NCI-H524 (cell line): ENCODE data around the gene GRM3.
"Not testable (repeated sequence)": the region's sequence is repeated elsewhere in the genome, so short reads cannot be mapped to it uniquely, and the experiment has no call there.

Experiments used
- DNase-seq, 2 experiments: peaks; one replicate each; lab custom pipeline; 2025; lab: John Stamatoyannopoulos, UW

GRM3 gene

DNA sequence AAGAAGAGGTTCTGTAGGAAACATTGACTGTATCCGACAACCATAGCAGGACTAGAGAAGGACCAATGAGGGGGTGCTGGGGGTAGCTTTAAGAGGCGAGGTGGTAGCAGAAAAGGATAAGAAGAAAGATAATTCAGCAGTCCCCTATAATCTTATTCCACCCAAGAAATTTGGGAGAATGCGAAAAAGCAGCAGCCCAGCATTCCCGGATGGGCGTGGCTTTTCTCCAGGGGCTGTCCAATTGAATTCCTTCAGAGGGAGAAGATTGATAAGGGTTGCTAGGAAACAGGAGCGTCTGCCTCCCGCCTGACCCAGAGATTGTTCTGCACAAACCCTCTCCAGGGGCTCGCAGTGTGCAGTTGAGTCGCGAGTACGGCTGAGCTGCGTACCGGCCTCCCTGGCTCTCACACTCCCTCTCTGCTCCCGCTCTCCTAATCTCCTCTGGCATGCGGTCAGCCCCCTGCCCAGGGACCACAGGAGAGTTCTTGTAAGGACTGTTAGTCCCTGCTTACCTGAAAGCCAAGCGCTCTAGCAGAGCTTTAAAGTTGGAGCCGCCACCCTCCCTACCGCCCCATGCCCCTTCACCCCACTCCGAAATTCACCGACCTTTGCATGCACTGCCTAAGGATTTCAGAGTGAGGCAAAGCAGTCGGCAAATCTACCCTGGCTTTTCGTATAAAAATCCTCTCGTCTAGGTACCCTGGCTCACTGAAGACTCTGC is at the start of gene GRM3:
GRM3 (plus strand) TSS at position 349 of the 721 bp plus-strand sequence. CDS start 121,237 bp downstream, outside the sequence.
- peak; percentile 69 to 85 for DNase-seq

DNA sequence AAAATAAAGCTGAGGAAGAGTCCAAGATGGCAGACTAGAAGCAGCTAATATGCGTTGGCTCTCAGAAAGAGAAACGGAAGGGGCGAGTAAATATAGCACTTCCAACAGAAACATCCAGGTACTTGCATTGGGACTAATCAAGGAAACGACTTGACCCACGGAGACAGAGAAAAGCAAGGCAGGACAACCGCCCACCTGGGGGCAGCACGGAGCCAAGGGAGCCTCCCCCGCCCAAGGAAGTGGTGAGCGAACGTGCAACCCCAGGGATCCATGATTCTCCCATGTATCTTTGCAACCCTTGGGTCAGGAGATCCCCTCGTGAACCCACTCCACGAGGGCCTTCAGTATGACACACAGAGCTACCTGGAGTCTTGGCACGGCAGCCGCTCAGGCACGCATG is 45.4 kb upstream of the GRM3 start:
- DNase-seq = no peak

DNA sequence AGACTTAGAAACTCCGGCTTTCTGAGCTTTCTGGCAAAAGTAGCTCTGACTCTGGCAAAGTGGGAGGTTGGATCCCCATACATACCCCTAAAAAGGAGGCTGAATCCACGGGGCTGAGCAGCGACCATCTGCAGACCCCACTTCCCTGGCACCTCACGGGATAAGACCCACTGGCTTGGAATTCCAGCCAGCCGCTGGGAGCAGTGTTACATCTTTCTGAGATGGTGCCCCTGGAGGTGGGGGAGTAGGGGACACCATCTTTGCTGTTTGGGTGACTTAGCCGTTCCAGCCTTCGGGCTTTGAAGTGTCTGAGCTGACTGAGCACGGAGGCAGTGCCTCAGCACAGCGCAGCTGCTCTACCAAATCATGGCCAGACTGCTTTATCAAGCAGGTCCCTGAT is 45.0 kb upstream of the GRM3 start:
- no peak for DNase-seq

DNA sequence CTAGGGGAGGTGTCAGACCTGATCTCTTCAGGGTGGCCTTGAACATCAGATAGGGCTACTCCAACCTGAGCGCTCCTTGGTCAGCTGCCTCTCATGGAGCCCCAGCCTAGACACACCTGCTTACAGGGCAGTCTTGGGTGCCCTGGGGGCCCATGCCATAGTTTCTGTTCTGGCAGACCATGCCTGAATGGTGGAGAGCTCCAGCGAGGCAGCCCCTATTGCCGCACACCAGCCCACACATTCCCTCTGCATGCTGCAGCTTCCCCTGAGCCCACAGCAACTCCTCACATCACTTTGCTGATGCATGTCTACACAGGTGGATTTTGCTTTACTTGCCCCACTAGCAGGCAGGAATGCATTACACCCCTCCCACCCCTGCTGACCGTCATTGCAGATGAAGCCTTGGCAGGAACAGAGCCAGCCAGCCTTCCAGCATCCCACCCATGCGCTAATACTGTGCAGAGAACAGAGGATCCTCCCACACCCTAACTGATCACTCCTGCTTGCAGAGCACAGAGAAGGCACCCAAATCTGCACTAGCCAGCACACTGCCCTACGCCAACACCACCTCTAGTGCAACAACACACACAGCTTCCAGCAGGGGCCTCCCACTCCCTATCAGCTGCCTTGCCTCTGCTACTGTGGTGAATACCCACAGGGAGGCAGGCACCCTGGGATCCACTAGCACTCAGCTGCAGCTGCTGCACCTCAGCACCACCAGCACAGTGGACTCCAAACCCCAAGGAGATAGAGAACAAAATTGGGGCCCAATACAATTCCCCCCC is 43.0 kb upstream of the GRM3 start:
- no peak for DNase-seq

DNA sequence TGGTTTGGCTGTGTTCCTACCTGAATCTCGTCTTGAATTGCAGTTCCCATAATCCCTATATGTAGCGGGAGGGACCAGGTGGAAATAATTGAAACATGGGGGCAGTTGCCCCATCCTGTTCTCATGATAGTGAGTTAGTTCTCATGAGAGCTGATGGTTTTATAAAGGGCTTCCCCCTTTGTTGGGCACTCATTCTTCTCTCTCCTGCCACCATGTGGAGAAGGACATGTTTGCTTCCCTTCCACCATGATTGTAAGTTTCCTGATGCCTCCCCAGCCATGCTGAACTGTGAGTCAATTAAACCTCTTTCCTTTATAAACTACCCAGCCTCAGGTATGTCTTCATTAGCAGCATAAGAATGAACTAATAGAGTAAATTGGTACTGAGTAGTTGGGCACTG is 28.0 kb upstream of the GRM3 start:
- DNase-seq = not testable (repeated sequence)

DNA sequence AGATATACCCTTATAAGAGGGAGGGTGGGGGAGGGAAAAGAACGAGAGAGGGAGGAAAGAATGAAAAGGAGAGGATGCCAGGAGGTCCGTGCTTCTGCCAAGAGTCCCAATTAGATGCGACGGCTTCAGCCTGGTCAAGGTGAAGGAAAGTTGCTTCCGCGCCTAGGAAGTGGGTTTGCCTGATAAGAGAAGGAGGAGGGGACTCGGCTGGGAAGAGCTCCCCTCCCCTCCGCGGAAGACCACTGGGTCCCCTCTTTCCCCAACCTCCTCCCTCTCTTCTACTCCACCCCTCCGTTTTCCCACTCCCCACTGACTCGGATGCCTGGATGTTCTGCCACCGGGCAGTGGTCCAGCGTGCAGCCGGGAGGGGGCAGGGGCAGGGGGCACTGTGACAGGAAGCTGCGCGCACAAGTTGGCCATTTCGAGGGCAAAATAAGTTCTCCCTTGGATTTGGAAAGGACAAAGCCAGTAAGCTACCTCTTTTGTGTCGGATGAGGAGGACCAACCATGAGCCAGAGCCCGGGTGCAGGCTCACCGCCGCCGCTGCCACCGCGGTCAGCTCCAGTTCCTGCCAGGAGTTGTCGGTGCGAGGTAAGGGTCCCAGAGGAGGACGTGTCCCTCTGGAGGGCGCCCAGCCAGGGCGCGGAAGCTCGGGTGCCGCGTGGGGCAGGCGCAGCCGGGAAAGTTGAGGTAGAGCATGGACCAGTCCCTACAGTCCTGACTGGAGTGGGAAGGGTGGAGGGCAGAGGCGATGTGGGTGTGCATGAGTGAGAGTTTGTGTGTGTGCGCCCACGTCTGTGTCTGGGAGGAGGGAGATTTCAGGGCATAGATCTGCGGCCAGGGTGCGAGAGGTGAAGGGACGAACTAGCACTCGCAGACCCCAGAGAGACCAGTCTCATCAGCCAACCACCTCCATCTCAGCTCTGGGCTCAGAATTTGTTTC is 844 bp downstream of the GRM3 start:
- no peak for DNase-seq

DNA sequence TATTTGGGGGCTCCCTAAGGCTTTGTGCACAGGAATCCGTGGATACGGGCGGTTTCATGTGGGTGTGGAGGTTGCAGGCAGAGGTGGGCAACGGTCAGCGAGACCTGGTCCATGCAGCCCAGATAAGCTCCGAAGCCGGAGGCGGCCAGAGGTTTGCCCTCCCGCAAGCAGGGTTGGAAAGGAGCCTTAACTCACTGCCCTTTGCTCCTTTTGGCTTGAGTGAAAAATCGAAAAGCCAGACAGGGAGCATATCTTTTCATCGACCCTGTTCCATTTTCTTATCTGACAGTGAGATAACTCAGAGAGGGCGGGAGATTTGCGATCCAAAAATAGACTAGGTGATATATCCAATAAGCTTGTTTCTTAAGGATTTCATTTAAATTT is 1.5 kb downstream of the GRM3 start:
- DNase-seq = no peak

DNA sequence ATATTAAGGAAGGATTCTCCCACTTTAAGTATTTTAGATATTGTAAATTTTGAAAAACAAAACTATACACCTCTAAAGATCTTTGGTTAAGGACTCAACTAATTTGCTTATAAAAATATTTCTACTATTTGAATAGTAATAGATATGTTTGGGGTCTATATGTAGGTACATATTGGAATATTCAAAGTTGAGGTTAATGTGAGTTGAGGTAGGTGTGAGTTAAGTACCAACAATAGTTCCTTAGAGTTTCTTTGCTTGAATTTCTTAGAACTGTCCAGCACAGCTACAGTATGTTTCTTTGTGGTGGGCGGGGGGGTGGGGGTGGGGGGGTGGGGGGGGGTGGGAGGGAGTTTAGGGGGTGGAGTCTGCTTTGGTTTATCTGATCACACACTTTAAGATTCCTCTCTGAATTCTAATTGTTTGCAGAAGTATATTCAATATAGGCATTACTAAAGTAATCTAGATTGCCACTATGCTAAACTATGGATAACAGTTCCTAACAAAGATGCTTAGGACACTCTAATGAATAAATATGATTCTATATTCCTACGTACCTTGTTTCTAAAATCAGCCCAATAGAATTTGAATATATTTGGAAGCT is 2.1 kb downstream of the GRM3 start:
- no peak for DNase-seq

DNA sequence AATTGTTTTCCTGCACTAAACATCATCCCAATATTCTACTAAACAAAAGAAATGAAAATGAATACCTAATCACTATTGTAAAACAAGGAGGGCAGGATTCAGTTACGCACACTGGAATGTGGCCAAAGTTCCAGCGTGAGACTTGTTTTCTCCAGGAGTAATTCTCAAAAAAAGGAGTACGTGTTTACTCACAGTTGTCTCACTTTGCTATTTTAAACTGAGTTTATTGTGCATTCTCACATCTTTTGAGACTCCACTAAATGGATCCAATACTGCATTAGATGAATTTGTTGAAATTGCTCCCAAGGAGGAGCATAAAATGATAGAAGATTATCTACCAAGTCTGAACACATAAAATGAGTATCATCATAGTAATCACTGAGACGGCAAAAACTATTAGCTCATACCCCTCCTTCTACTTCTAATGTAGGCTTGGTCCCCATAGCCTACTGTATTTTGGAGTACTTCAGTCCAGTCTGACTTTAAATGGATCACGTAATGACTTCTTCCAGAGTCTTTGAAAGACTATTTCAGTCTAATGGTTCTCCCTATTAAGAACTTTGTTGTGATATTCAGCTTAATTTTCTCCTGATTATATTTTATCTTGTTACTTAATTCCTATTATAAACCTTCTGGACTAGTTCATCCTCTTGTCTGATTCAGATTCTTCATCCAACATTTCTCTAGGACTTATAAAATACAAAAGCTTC is 3.8 kb downstream of the GRM3 start:
- no peak for DNase-seq

DNA sequence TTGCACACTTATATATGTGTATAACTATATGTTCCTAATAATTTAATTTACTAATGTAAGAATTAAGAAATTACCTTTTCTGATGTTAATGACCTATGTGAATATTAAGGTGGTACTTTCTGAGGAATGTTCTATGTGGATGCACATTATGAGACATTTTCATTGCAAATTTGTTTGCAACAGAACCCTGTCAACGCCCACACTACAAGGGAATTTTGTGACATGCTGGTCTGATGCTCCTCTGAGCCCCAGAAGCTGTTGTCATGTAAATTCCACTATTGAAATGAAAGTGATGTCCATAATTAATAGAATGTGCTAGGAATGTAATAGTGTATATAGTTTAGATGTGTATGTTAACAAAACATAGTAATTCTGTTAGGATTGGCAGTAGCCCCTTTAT is 4.5 kb downstream of the GRM3 start:
- no peak for DNase-seq

DNA sequence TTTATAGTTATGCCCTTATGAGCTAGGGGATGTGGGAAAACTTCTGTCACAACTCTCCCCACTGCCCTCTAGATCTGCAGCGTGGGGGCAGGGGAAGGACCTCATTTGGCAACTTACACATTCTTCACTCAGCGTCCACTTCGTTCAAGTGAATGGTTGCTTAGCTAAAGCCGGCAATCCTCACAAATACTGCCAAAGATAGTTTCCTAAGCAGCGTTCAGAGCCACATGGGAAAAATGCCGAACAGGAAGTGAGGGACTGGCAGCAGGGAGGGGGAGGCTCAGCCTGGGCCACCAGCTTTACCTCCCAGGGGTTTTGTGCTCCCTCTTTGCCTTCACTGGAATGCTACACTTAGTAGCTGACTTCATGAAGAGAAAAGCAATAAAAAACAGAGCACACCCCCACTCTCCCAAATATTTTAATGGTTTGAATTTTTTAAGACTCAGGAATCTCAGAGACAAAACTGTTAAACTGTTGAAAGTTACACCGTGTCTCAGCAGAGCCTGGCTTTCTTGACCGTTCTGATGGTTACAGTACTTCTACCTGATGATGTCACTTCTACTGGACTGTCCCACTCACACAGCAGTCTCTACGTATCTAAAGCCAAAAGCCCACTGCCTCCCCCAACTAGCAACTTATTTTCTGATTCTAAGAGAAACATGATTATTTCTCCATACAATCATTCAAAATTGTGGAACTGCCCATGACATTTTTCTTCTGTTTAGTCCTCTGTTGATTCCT is 10.4 kb downstream of the GRM3 start:
- no peak for DNase-seq

DNA sequence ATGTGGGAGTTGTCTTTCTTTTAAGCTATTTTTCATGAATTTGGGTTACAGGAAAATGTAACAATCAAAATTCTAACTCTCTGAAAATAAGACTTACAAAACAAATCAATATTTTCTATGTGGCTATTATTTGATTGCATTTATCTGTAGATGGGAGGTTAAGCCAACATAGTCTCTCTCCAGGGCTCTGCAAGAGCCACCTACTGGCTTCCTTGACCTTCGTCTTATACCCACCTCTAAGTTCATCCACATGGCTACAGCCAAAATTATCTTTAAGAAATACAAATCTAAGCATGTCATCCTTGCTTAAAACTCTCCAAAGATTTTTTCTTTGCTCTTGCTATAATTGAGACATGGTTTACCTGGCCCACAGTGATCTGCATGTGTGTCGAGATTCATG is 14.2 kb downstream of the GRM3 start:
- no peak for DNase-seq

DNA sequence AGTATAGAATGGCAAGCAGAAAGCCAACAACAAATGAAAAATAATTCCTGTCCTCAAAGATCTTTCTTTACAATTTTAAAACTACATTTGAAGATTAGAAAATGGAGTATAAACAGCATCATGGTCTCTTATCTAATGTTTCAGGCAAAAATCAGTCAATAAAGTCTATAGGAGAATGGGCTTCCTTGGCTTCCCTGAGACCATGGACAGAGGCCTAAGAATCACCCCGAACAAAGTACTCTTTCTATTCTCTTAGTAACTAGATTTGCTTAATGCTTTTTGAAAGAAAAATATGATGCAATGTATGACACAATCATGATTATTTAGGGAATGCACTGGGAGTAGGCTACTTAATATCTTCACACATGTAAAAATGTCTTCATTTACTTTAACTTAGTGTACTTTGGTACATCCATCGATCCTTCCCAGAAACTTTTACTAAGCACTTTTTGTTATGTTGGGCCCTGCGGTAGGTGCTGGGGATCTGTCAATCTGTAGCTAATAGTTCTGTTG is 17.3 kb downstream of the GRM3 start:
- DNase-seq = no peak

DNA sequence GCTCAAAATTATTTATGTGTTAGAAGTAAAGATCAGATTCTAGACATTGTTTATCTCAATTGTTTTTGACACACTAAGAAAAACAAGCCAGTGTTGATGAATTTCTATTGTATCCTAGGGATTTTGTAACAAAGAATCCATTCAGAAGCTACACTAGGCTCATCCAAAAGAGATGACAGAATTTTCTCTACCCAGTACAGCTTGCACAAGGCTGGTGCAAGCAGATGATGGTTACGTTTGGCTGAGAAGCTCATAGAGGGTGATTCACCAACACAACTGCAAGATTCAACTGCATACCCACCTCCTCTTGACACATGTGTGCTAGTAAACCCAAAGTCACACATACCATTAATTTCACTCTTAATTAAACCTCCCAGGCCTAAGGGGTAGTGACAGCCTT is 20.8 kb downstream of the GRM3 start:
- DNase-seq = no peak

DNA sequence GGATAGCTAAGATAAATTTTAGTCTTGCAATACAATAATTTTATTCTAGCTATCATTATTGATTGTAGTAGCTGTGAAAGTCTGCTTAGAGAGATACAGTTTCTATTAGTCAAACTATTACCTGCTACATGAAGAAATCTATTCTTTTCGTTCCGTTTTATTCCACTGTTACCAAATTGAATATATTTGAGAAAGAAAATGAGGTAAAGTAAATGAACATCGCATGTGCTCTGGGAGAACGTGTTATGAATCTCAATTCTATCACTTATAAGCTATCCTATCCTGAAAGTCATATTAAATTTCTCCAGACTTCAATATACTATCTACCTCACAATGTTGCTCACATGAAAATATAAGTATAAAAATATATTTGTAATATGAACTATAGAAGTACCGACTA is 21.3 kb downstream of the GRM3 start:
- no peak for DNase-seq

DNA sequence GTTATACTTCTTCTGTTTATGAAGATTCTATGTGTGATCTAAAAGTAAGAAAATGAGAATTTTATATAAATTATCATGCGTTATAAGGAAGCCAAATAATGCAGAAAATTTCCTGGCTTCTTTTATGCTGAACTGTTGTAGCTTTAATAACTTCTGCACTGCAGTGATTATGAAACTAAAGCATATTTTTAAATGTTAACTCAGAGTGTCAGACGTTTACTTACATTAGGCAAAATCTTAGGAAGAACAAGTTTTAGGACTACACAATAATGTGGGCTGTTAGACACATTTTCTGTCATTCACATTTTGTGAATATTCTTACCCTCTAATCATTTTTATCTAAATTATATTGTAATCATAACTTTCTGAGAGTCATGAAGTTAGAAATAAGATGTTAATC is 22.0 kb downstream of the GRM3 start:
- no peak for DNase-seq

DNA sequence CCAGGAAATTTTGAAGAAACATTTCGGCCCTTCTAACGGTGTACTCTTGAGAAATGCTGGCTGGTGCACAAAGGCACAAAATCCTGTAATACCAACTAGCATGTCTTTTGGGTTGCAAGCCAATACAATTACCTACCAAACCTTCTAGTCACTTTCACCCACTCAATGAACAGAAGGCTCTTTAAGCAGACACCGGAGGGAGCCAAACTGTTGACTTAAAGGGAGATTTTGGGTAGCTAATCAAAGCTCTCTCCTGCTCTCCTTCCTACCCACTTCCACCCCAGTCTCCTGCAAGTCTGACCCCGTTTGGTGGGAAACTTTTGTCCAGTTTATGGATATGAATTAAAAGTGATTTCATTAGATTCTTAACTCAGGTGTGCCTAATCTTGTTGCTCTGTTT is 24.0 kb downstream of the GRM3 start:
- no peak for DNase-seq

DNA sequence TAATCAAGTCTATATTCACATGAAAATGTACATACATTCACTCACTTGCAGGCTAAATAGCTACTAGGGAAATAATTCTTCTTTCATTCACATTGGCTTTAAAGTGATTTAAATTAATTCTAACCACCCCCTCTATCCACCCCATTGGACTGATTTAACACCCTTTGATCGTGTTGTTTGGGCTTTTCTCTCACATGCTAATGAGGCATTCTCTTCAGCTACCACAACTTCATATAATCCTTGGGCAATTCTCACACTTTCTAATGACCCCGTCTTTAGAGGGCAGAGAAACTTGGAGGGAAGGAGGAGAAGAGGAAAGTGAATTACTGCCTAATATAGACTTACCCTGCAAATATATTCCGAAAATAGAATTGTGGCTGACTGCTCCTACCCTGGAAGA is 24.6 kb downstream of the GRM3 start:
- DNase-seq = no peak

DNA sequence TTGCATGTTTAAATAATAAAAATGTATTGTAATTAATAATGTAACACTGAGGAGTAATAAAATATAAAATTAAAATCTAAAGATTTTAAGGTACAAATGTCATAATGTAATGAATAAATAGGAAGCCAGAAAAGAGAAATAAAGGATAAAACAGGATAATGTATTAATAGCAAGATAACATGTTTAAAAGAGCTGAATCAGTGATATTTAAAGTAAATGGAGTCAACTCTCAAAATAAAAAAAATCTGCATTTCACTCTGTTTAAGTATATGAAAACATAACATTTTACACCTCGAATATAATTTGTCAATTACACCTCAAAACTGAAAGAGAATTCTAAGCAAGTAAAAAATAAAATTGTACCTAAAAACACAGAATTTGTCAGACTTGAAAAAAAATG is 44.1 kb downstream of the GRM3 start:
- DNase-seq = no peak

DNA sequence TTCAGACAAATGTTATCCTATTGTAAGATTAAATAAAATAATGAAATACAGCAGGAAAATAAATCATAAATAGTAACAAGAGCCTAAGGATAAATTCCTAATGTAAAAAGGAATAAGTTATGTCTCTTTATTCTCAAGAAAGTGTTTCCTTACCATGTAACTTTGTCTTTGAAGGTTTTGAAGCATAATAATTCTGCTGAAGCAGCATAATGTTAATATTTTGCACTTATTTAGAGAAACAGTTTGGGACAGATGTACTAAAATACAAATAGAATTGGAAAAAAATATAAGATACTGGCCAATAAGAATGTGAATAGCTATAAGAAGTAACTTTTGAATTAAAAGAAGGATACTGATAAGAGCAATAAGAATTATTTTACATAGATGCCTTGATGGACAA is 45.7 kb downstream of the GRM3 start:
- DNase-seq = no peak

DNA sequence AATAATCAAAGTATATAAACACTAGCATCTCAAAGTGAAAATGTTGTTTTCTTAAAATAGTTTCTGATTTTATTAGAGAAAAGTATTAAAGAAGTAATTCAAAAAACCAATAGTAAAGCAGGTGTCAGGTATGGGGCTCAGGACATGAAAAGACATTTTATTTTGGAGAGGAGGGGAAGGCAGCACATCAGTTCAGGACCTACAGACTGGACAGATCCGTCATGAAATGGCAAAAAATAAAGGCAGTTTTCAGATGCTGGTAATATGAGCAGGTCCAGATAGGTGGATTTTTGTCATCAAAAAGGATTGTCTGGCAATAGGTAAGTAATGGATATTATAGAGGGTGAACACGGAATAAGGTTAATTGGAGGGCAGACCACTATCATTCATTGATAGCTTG is 49.0 kb downstream of the GRM3 start:
- DNase-seq = no peak
